ENCODE results near the gene RGL1. TPM values are rescaled to one million over a fixed set of nuclear protein-coding genes. Genes with fewer than 3 reads are reported as not detected.

Gene RGL1
- total and polyA plus RNA-seq, 2 donors (not counting 3 experiments of a cell fraction or from before 2014, with no cell fraction given), result 19.8 to 35.3 TPM

GRCh38 chr1:183872403-183872802 lies 67.5 kb downstream of the RGL1 start:
- peak overlapping the region; percentile 17 for H3K9ac ChIP-seq (replicated peaks; ENCODE audit: extremely low read depth, insufficient read depth, low read length)
- no peaks in the 10 kb centered on the region for H4K20me1 ChIP-seq (replicated peaks; ENCODE audit: control insufficient read depth, extremely low read depth, insufficient read depth, low read length)
- POLR2A ChIA-PET, result no interaction called here
- CTCF ChIA-PET, result no interaction called here
- no peaks in the 10 kb centered on the region for H3K36me3 ChIP-seq (ENCODE audit: control insufficient read depth in 2 of 2, extremely low read depth in 1 of 2, insufficient read depth in 2 of 2, low read length in 2 of 2)
- H3K9me3 ChIP-seq (replicated peaks; ENCODE audit: control insufficient read depth, insufficient read depth, low read length), result no peaks in the 10 kb centered on the region
- H3K27me3 ChIP-seq (ENCODE audit: control insufficient read depth in 2 of 2, insufficient read depth in 2 of 2, low read length in 2 of 2), result no peaks in the 10 kb centered on the region
- H3K4me1 ChIP-seq (ENCODE audit: control insufficient read depth, extremely low read depth, insufficient read depth, low read length), result peaks cover 75% of the 10 kb centered on the region
- H3K4me3 ChIP-seq (replicated peaks in 1 of 3; ENCODE audit: insufficient read depth in 1 of 3, low read depth in 1 of 3, low read length in 3 of 3), result peak overlapping the region in 1 of 3 experiments; percentile 14
- peak overlapping the region; percentile 89 for H3K4me2 ChIP-seq (ENCODE audit: insufficient read depth, low read length)
- no peak for TF ChIP-seq GATA2 (IDR thresholded peaks at IDR 0.05; ENCODE audit: insufficient read depth, insufficient read length, low read depth, low read length)
- TF ChIP-seq POLR2AphosphoS5 (IDR thresholded peaks at IDR 0.05; ENCODE audit: insufficient read depth, low read depth, low read length), result no peak
- TF ChIP-seq, protein P1, sequence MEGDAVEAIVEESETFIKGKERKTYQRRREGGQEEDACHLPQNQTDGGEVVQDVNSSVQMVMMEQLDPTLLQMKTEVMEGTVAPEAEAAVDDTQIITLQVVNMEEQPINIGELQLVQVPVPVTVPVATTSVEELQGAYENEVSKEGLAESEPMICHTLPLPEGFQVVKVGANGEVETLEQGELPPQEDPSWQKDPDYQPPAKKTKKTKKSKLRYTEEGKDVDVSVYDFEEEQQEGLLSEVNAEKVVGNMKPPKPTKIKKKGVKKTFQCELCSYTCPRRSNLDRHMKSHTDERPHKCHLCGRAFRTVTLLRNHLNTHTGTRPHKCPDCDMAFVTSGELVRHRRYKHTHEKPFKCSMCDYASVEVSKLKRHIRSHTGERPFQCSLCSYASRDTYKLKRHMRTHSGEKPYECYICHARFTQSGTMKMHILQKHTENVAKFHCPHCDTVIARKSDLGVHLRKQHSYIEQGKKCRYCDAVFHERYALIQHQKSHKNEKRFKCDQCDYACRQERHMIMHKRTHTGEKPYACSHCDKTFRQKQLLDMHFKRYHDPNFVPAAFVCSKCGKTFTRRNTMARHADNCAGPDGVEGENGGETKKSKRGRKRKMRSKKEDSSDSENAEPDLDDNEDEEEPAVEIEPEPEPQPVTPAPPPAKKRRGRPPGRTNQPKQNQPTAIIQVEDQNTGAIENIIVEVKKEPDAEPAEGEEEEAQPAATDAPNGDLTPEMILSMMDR (IDR thresholded peaks at IDR 0.05; ENCODE audit: extremely low read depth in 1 of 2, insufficient read depth in 1 of 2, low read depth in 1 of 2, low read length in 2 of 2), result no peak
- TF ChIP-seq EZH2 (IDR thresholded peaks at IDR 0.05; ENCODE audit: borderline replicate concordance, low read depth, low read length, severe bottlenecking), result no peak
- TF ChIP-seq, protein P2, sequence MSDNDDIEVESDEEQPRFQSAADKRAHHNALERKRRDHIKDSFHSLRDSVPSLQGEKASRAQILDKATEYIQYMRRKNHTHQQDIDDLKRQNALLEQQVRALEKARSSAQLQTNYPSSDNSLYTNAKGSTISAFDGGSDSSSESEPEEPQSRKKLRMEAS (IDR thresholded peaks at IDR 0.05; ENCODE audit: insufficient read depth, insufficient read length), result no peak
- no peak for TF ChIP-seq JUN (IDR thresholded peaks at IDR 0.05; ENCODE audit: borderline replicate concordance, insufficient read depth, insufficient read length, low read depth)
- TF ChIP-seq MYC (IDR thresholded peaks at IDR 0.05; ENCODE audit: low read depth, low read length), result no peak
- no peak for TF ChIP-seq POLR2A (IDR thresholded peaks at IDR 0.05; ENCODE audit: low read depth, low read length)
- no peak for TF ChIP-seq FOS (IDR thresholded peaks at IDR 0.05; ENCODE audit: borderline replicate concordance, insufficient read depth, low read length)
- BruUV-seq (replicated peaks), result no TSS peak
- H3K9me1 ChIP-seq (replicated peaks; ENCODE audit: control insufficient read depth, extremely low read depth, insufficient read depth, low read length), result no peaks in the 10 kb centered on the region
- FAIRE-seq (no peak), DNase-seq (ENCODE audit: low read depth, low spot score) (peak; percentile 72)
- H3K79me2 ChIP-seq (ENCODE audit: control insufficient read depth, insufficient read depth, low read length), result peaks cover 2% of the 10 kb centered on the region
- dilution Hi-C loops (cut with MboI; ENCODE audit: extremely low pct_ligation_motif_present, low sequenced_read_pairs) (no loop called here), intact Hi-C loops (cut with micrococcal nuclease) (loop anchor here (2.0 kb wide), 2 partner anchors 22 to 280 kb away; no protein-coding TSS in a partner anchor)
- peak overlapping the region; percentile 24 for H2AFZ ChIP-seq (ENCODE audit: low read depth, low read length)
- H3K27ac ChIP-seq (ENCODE audit: insufficient read depth, low read depth, low read length), result peak overlapping the region; percentile 99

Measured in endothelial cell of umbilical vein (primary cell).